GM23338 (cell line): ENCODE measurements around the gene OR5B3. TPM values are rescaled to one million over a fixed set of nuclear protein-coding genes. Genes with fewer than 3 reads are reported as not detected.
"Not testable (repeated sequence)": the region's sequence is repeated elsewhere in the genome, so short reads cannot be mapped to it uniquely, and the experiment has no call there.

Source experiments
- ATAC-seq: fragments of 200-7000 bp; cut with Tn5 transposase; 3 replicates; pipeline ENCODE4 v1.9.1; 2020
- DNase-seq: peaks from one replicate; pipeline ENCODE4 v3.0.0-alpha.2; 2015; ENCODE audit warnings: low spot score
- H2AFZ ChIP-seq: fragments of 200-600 bp; sonication (generic); 2 replicates; pipeline ENCODE4 v1.8.0; 2016; ENCODE audit warnings: antibody characterized with exemption, mild to moderate bottlenecking, moderate library complexity
- H3F3A ChIP-seq: fragments of 200-600 bp; sonication (generic); replicated peaks from 2 replicates; pipeline ENCODE4 v1.8.0; 2017; ENCODE audit warnings: antibody characterized with exemption, mixed run types, low read depth
- H3K27ac ChIP-seq: fragments of 200-600 bp; sonication (generic); 2 replicates; pipeline ENCODE4 v1.6.1; 2016; ENCODE audit warnings: low read depth
- H3K27me3 ChIP-seq: fragments of 200-600 bp; sonication (generic); 2 replicates; pipeline ENCODE4 v1.8.0; 2016; ENCODE audit warnings: mild to moderate bottlenecking, mixed run types, moderate library complexity; ENCODE audit not compliant: insufficient read depth
- H3K36me3 ChIP-seq: fragments of 200-600 bp; sonication (generic); 2 replicates; pipeline ENCODE4 v1.8.0; 2016; ENCODE audit warnings: mild to moderate bottlenecking; ENCODE audit not compliant: insufficient read depth
- H3K4me1 ChIP-seq: fragments of 200-600 bp; sonication (generic); 2 replicates; pipeline ENCODE4 v1.8.0; 2016; ENCODE audit warnings: mild to moderate bottlenecking, moderate library complexity; ENCODE audit not compliant: insufficient read depth
- H3K4me2 ChIP-seq: fragments of 200-600 bp; sonication (generic); 2 replicates; pipeline ENCODE4 v1.7.1; 2017; ENCODE audit warnings: mixed run types
- H3K4me3 ChIP-seq: fragments of 200-600 bp; sonication (generic); 2 replicates; pipeline ENCODE4 v1.6.1; 2016; ENCODE audit warnings: mixed run types
- H3K79me2 ChIP-seq: fragments of 200-600 bp; sonication (generic); replicated peaks from 2 replicates; pipeline ENCODE4 v1.8.0; 2017; ENCODE audit warnings: mild to moderate bottlenecking; ENCODE audit not compliant: insufficient read depth
- H3K9me2 ChIP-seq: fragments of 200-600 bp; sonication (generic); 2 replicates; pipeline ENCODE4 v1.8.0; 2017; ENCODE audit not compliant: insufficient read depth
- H4K20me1 ChIP-seq: fragments of 200-600 bp; sonication (generic); replicated peaks from 2 replicates; pipeline ENCODE4 v1.8.0; 2017; ENCODE audit warnings: mild to moderate bottlenecking; ENCODE audit not compliant: insufficient read depth
- H3K27ac Mint-ChIP-seq: 2 replicates; pipeline ENCODE4 v1.8.0; 2020; ENCODE audit warnings: inconsistent platforms, mild to moderate bottlenecking, moderate library complexity, mixed read lengths
- H3K27me3 Mint-ChIP-seq: 3 replicates; pipeline ENCODE4 v1.8.0; 2022; ENCODE audit warnings: low read depth, mild to moderate bottlenecking, moderate library complexity, mixed read lengths, inconsistent platforms; ENCODE audit not compliant: insufficient read depth, poor library complexity
- H3K36me3 Mint-ChIP-seq: 3 replicates; pipeline ENCODE4 v1.8.0; 2021; ENCODE audit warnings: low read depth, mild to moderate bottlenecking, inconsistent platforms, moderate library complexity, mixed read lengths
- H3K4me1 Mint-ChIP-seq: 3 replicates; pipeline ENCODE4 v1.8.0; 2020; ENCODE audit warnings: mild to moderate bottlenecking, inconsistent platforms, mixed read lengths
- H3K4me3 Mint-ChIP-seq: 3 replicates; pipeline ENCODE4 v1.8.0; 2021; ENCODE audit warnings: moderate library complexity, mild to moderate bottlenecking, inconsistent platforms, mixed read lengths
- H3K9me3 Mint-ChIP-seq: 3 replicates; pipeline ENCODE4 v1.8.0; 2020; ENCODE audit warnings: moderate library complexity, mild to moderate bottlenecking, inconsistent platforms, mixed read lengths
- CREB1 ChIP-seq: fragments of 250-450 bp; sonication (Bioruptor Pico); IDR thresholded peaks from 2 replicates; pipeline ENCODE4 v1.5.0; 2020; ENCODE audit warnings: low read depth, mild to moderate bottlenecking, moderate library complexity
- ETS1 ChIP-seq: IDR thresholded peaks from 2 replicates; pipeline ENCODE4 v1.6.1; 2016; ENCODE audit warnings: antibody characterized with exemption
- EZH2 ChIP-seq: fragments of 200-600 bp; sonication (generic); IDR thresholded peaks from one replicate; pipeline ENCODE4 v1.8.0; 2017; ENCODE audit warnings: antibody characterized with exemption, mild to moderate bottlenecking, low read depth; ENCODE audit not compliant: unreplicated experiment
- EZH2phosphoT487 ChIP-seq: fragments of 200-600 bp; sonication (generic); IDR thresholded peaks from one replicate; pipeline ENCODE4 v1.8.1; 2018; ENCODE audit warnings: antibody characterized with exemption; ENCODE audit not compliant: unreplicated experiment
- JUNB ChIP-seq: IDR thresholded peaks from one replicate; pipeline ENCODE4 v1.6.1; 2016; ENCODE audit warnings: antibody characterized with exemption; ENCODE audit not compliant: unreplicated experiment
- POLR2AphosphoS5 ChIP-seq: IDR thresholded peaks from 2 replicates; pipeline ENCODE4 v1.6.1; 2016; ENCODE audit warnings: antibody characterized with exemption, low read depth
- STAT1 ChIP-seq: IDR thresholded peaks from one replicate; pipeline ENCODE4 v1.6.1; 2016; ENCODE audit warnings: antibody characterized with exemption; ENCODE audit not compliant: unreplicated experiment
- ZNF114 ChIP-seq: fragments of 250-450 bp; sonication (Bioruptor Pico); IDR thresholded peaks from 2 replicates; pipeline ENCODE4 v1.5.0; 2020; ENCODE audit warnings: mild to moderate bottlenecking, moderate library complexity
- ZNF331 ChIP-seq: fragments of 250-450 bp; sonication (Bioruptor Pico); IDR thresholded peaks from 2 replicates; pipeline ENCODE4 v1.5.0; 2020; ENCODE audit warnings: low read depth, mild to moderate bottlenecking, moderate library complexity
- polyA plus RNA-seq: library from polyadenylated mRNA; unstranded; fragments of >200 nt; fragmentation: Nextera tagmentation; extraction: Ambion mirVana; gene quantifications from 2 replicates; pipeline ENCODE4 v1.2.1, GENCODE V29; 2016
- total RNA-seq: library from RNA; depleted of rRNA; stranded (reverse); fragments of >200 nt; shearing (Covaris generic); gene quantifications from 2 replicates; pipeline ENCODE4 v1.2.3, GENCODE V29; 2014
- TF ChIP-seq, protein P1 (sequence below), 2 experiments: fragments of 200-600 bp in 1 of 2; sonication (generic) in 1 of 2; conservative IDR thresholded peaks; 2 replicates each; pipeline versions ENCODE4 v1.5.1 to v1.6.1; 2016 to 2017; ENCODE audit warnings: antibody characterized with exemption in 2 of 2, low read depth in 2 of 2, mild to moderate bottlenecking in 2 of 2, moderate library complexity in 1 of 2
- TF ChIP-seq, protein P2 (sequence below): fragments of 250-450 bp; sonication (Bioruptor Pico); IDR thresholded peaks from 2 replicates; pipeline ENCODE4 v1.5.0; 2020; ENCODE audit warnings: mild to moderate bottlenecking, moderate library complexity

OR5B3 gene
- total and polyA plus RNA-seq, 2 experiments from 2014 or later: not detected

DNA sequence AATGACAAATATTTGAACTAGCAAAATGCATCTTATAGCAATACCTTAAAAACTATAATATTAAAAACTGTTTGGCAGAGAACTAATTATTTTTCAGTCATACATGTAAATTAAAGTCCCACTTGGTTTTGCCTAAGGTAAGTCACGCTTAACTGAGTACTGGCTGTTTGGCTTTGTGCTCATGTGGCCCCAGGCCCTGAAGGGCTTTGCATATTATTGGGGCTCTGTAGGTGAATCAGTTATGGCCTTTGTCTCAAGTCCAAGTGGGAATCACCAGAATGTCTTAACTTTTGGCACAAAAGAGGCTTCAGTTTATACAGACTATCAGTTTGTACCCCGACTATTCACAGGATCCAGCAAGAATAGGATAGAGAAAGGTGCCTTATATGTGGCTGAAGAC is 7.1 kb downstream of the OR5B3 start:
- H3K4me2 ChIP-seq, H3K27ac Mint-ChIP-seq, H3K9me3 Mint-ChIP-seq, H3K27me3 ChIP-seq, DNase-seq, H4K20me1 ChIP-seq, H3K4me1 Mint-ChIP-seq, H3K9me2 ChIP-seq, H3K36me3 Mint-ChIP-seq, H3K4me3 Mint-ChIP-seq, H2AFZ ChIP-seq, H3K27ac ChIP-seq, H3K36me3 ChIP-seq, H3K79me2 ChIP-seq, ATAC-seq, H3F3A ChIP-seq, H3K4me3 ChIP-seq, H3K27me3 Mint-ChIP-seq, H3K4me1 ChIP-seq: not testable (repeated sequence)

DNA sequence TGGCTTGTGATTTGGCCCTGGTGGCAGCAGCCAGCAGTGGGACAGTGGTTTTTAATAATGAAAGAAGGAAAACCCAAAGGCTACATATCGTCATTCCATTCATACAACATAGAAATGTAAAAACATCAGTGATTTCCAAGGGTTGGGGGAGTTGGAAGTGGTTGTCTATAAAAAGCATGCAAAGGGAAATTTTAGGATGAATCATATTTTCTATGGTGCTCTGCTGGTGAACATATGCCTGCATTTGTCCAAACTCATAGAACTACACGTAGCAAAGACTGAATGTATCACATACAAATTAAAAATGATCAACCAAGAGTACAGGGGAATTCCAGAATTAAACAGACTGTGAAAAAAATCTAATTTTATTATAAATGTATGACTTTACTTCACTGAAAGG is 11.1 kb downstream of the OR5B3 start:
- H3K27me3 ChIP-seq: no peaks in the 10 kb centered on the region
- no peaks in the 10 kb centered on the region for H3K4me1 ChIP-seq
- H3K9me2 ChIP-seq: no peaks in the 10 kb centered on the region
- H3K36me3 ChIP-seq: no peaks in the 10 kb centered on the region
- H2AFZ ChIP-seq: no peak overlapping the region
- 0 out of 3 replicates have a peak, but pooled peaks cover 2% of the 10 kb centered on the region for H3K36me3 Mint-ChIP-seq
- peaks cover 13% of the 10 kb centered on the region for H3K9me3 Mint-ChIP-seq
- H4K20me1 ChIP-seq: no peaks in the 10 kb centered on the region
- H3K27ac ChIP-seq: no peak overlapping the region
- DNase-seq (no peak), ATAC-seq (no peak)
- H3K4me3 ChIP-seq: no peak overlapping the region
- H3K27ac Mint-ChIP-seq: no peak overlapping the region
- H3K4me1 Mint-ChIP-seq: no peaks in the 10 kb centered on the region
- H3K4me2 ChIP-seq: no peak overlapping the region
- H3K27me3 Mint-ChIP-seq: no peaks in the 10 kb centered on the region
- no peaks in the 10 kb centered on the region for H3F3A ChIP-seq
- H3K79me2 ChIP-seq: no peaks in the 10 kb centered on the region
- H3K4me3 Mint-ChIP-seq: no peak overlapping the region
- TF ChIP-seq ZNF331 (CRISPR knock-in tag): no peak
- no peak for TF ChIP-seq EZH2
- TF ChIP-seq POLR2AphosphoS5: no peak
- TF ChIP-seq, protein P1, sequence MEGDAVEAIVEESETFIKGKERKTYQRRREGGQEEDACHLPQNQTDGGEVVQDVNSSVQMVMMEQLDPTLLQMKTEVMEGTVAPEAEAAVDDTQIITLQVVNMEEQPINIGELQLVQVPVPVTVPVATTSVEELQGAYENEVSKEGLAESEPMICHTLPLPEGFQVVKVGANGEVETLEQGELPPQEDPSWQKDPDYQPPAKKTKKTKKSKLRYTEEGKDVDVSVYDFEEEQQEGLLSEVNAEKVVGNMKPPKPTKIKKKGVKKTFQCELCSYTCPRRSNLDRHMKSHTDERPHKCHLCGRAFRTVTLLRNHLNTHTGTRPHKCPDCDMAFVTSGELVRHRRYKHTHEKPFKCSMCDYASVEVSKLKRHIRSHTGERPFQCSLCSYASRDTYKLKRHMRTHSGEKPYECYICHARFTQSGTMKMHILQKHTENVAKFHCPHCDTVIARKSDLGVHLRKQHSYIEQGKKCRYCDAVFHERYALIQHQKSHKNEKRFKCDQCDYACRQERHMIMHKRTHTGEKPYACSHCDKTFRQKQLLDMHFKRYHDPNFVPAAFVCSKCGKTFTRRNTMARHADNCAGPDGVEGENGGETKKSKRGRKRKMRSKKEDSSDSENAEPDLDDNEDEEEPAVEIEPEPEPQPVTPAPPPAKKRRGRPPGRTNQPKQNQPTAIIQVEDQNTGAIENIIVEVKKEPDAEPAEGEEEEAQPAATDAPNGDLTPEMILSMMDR (conservative IDR thresholded peaks at IDR 0.05; ENCODE audit: low read depth in 2 of 2): no peak
- TF ChIP-seq STAT1: no peak
- TF ChIP-seq EZH2phosphoT487: no peak
- no peak for TF ChIP-seq JUNB
- no peak for TF ChIP-seq ZNF114
- TF ChIP-seq, protein P2, sequence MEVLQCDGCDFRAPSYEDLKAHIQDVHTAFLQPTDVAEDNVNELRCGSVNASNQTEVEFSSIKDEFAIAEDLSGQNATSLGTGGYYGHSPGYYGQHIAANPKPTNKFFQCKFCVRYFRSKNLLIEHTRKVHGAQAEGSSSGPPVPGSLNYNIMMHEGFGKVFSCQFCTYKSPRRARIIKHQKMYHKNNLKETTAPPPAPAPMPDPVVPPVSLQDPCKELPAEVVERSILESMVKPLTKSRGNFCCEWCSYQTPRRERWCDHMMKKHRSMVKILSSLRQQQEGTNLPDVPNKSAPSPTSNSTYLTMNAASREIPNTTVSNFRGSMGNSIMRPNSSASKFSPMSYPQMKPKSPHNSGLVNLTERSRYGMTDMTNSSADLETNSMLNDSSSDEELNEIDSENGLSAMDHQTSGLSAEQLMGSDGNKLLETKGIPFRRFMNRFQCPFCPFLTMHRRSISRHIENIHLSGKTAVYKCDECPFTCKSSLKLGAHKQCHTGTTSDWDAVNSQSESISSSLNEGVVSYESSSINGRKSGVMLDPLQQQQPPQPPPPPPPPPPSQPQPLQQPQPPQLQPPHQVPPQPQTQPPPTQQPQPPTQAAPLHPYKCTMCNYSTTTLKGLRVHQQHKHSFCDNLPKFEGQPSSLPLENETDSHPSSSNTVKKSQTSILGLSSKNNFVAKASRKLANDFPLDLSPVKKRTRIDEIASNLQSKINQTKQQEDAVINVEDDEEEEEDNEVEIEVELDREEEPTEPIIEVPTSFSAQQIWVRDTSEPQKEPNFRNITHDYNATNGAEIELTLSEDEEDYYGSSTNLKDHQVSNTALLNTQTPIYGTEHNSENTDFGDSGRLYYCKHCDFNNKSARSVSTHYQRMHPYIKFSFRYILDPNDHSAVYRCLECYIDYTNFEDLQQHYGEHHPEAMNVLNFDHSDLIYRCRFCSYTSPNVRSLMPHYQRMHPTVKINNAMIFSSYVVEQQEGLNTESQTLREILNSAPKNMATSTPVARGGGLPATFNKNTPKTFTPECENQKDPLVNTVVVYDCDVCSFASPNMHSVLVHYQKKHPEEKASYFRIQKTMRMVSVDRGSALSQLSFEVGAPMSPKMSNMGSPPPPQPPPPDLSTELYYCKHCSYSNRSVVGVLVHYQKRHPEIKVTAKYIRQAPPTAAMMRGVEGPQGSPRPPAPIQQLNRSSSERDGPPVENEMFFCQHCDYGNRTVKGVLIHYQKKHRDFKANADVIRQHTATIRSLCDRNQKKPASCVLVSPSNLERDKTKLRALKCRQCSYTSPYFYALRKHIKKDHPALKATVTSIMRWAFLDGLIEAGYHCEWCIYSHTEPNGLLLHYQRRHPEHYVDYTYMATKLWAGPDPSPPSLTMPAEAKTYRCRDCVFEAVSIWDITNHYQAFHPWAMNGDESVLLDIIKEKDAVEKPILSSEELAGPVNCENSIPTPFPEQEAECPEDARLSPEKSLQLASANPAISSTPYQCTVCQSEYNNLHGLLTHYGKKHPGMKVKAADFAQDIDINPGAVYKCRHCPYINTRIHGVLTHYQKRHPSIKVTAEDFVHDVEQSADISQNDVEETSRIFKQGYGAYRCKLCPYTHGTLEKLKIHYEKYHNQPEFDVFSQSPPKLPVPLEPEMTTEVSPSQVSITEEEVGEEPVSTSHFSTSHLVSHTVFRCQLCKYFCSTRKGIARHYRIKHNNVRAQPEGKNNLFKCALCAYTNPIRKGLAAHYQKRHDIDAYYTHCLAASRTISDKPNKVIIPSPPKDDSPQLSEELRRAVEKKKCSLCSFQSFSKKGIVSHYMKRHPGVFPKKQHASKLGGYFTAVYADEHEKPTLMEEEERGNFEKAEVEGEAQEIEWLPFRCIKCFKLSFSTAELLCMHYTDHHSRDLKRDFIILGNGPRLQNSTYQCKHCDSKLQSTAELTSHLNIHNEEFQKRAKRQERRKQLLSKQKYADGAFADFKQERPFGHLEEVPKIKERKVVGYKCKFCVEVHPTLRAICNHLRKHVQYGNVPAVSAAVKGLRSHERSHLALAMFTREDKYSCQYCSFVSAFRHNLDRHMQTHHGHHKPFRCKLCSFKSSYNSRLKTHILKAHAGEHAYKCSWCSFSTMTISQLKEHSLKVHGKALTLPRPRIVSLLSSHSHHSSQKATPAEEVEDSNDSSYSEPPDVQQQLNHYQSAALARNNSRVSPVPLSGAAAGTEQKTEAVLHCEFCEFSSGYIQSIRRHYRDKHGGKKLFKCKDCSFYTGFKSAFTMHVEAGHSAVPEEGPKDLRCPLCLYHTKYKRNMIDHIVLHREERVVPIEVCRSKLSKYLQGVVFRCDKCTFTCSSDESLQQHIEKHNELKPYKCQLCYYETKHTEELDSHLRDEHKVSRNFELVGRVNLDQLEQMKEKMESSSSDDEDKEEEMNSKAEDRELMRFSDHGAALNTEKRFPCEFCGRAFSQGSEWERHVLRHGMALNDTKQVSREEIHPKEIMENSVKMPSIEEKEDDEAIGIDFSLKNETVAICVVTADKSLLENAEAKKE (CRISPR knock-in tag): no peak
- TF ChIP-seq ETS1: no peak
- no peak for TF ChIP-seq CREB1
